HG03575 (cell line): ENCODE results near the gene PRKCE.
"Not testable (repeated sequence)": the region's sequence is repeated elsewhere in the genome, so short reads cannot be mapped to it uniquely, and the experiment has no call there.

ENCODE experiments used
- ATAC-seq: cut with Tn5 transposase; IDR thresholded peaks from one replicate; pipeline ENCODE4 v1.9.1; 2021; ENCODE audit not compliant: unreplicated experiment, insufficient number of reproducible peaks, low FRiP score; ENCODE audit errors: extremely low read depth

PRKCE gene

DNA sequence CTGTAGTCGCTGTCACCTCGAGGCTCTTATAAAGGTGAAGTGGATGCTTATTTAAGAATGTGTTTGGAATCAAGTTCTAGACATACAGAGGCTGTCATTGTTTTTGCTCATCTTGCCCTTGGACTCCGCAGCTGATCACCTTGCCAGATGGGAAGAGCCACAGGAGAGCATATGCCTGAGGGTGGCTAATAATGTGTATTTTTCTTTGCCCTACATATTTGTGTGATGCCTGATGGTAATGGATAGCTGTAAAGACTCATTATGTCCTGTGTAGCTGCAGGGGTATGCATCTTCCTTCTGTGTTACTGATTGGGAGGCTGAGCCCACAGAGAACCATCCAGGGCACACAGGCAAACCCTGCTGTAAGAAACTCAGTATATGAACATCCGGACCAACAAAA lies 61.7 kb downstream of the PRKCE start:
- ATAC-seq = no peak

DNA sequence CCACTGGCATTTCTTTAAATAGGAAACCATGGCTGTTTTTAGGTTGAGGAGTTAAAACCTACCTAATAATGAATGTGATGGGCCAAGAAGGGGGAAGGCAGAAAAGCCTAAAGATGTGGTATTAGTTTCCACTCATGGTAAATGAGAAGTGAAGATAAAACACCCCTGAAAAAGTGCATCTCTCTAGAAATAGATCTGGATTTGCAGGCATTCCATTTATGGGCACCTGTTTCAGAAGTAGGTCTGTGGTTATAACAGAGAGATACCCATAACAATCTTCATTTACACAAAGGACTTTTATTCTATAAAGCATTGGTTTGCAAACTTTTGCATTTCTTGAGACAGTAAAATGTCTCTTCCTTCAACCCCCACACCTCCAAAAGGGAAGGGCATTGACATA lies 62.1 kb downstream of the PRKCE start:
- no peak for ATAC-seq

DNA sequence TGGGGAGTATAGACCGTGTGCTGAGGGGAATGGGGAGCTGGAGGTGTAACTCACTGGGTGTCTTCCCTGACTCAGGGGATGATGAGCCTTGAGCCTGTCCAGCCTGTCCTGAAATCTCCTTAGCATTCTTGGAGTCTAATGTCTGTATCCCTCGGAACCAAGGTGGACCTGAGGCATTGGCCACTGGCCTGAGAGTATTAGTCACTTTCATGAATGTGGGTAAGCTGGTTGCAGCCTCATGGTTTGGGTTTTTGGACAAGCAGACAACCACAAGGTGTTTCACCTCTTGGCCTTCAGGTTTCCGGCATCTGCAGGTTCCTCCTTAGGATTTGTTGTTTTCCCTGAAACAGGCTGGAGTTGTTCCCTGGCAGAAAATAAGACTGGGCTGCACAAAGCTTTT lies 63.2 kb downstream of the PRKCE start:
- ATAC-seq = no peak

DNA sequence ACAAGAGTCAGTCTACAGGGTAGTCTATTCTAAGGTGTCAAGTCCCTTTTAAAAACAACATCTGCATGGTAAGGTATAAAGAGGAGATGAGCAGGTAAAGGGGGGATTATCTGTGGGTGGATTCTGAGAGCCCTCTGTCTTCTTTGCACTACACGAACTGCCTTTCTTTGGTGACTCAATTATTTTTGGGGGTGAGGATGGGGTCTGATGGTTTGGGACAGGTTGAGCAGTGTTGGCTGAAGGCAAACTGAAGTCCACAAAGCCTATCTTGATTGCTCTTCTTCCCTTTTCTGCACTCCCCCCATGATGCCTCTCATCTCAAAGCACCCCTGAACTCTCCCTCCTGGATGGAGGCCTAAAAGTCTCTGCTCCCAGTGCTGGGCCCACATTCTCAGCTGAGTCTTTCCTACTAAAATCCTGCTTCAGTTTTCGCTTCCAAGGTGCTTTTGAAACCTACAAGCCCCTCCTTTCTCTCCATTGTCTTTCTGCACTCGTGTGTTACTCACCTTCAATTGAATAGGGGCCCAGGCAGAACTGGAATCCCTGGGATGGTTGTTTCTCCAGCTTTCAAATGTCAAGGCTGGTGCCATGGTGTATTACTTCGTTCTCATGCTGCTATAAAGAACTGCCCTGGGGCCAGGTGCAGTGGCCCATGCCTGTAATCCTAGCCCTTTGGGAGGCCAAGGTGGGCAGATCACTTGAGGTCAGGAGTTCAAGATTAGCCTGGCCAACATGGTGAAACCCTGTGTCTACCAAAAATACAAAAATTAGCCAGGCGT lies 64.3 kb downstream of the PRKCE start:
- ATAC-seq = no peak

DNA sequence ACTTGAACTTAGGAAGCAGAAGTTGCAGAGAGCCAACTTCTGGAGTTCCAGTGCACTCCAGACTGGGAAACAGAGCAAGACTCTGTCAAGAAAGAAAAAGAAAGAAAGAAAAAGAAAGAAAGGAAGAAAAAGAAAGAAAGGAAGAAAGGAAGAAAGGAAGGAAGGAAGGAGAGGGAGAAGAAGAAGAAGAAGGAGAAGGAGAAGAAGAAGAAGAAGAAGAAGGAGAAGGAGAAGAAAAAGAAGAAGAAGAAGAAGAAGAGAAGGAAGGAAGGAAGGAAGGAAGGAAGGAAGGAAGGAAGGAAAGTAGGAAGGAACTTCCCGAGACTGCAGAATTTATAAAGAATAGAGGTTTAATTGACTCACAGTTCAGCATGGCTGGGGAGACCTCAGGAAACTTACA lies 65.0 kb downstream of the PRKCE start:
- not testable (repeated sequence) for ATAC-seq

DNA sequence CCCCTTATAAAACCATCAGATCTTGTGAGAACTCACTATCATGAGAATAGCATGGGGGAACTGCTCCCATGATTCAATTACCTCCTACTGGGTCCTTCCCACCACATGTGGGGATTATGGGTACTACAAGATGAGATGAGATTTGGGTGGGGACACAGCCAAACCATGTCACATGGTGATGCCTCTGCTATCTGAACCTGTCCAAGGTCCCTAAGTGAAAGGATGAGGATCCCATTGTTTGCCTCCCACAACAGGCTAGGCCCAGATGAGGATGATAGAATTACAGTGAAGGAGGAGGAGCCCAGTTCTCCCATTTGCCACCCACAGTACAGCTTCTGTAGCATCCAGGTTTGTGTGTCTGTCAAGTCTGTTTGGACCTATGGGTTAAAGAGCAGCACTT lies 65.4 kb downstream of the PRKCE start:
- ATAC-seq = no peak

DNA sequence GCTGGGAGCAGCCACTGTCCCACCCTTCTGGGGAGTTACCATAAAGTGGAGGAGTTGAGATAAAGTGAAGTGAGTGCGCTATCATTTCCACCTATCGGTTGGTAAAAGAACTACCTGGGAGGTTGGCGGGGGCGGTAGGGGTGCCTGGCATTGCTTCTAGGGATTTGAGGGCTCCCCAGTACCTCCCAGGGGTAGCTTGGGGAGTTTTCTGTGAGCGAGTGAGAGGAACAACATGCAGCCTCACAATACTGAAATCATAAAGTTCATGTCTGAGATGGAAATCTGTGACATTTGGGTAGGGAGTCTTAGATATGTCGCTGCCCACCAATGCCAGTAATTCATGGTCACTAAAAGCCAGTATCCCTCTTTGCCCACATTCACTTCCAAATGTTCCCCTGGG lies 68.7 kb downstream of the PRKCE start:
- no peak for ATAC-seq

DNA sequence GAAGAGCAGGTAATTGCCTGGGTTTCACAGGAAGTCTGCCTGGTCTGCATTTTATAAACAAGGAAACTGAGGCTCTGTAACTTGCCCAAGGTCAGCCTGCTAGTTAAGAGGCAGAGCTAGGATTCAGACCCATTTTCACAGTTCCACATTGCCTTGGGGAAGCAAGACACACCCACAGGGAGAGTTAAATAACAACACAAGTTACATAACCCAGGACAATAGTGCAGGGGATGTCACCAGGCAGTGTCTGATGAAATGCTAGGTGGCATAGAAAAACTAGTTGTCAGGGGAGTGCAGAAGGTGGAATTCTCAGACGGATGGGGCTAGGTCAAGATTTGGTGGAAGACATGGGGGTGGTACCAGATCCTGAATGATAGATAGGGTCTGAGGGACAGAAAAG lies 69.7 kb downstream of the PRKCE start:
- ATAC-seq = no peak

DNA sequence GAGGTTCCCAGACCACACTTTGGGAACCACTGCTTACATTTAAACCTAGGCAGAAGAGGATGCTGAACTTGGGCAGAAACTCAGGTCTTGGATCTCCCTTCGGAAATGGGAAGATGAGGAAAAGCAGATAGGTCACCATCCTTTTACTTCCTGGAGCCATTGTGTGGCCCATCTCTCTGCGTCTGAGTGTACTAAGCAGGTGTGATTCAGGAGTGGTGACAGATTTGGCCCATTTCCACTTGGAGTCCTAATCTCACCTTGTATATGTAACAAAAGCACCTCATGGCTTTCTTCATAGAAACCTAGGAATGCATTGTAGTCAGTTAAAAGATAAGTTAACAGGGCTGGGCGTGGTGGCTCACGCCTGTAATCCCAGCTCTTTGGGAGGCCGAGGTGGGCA lies 71.0 kb downstream of the PRKCE start:
- ATAC-seq = no peak

DNA sequence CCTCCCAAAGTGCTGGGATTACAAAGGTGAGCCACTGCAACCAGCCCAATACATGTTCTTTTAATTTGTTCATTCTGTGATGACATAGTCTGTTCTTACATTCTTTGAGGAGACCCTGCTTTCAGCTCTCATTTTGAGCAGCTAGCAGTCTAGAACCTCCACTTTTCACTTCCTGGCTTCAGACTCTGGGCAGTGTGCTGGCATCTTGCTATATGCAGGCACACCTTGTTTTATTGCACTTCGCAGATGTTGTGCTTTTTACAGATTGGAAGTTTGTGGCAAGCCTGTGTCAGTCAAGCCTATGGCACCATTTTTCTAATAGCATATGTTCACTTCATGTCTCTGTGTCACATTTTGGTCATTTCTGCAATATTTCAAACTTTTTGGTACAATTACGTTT lies 72.4 kb downstream of the PRKCE start:
- ATAC-seq = no peak

DNA sequence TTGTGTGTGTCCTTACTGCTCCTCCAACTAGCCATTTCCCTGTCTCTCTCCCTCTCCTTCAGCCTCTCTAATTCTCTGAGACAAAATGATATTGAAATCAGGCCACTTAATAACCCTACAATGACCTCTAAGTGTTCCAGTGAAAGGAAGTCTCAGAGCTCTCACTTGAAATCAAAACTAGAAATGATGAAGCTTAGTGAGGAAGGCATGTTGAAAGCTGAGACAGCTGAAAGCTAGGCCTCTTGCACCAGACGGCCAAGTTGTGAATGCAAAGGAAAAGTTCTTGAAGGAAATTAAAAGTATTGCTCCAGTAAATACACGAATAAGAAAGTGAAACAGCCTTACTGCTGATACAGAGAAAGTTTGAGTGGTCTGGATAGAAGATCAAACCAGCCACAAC lies 72.9 kb downstream of the PRKCE start:
- no peak for ATAC-seq

DNA sequence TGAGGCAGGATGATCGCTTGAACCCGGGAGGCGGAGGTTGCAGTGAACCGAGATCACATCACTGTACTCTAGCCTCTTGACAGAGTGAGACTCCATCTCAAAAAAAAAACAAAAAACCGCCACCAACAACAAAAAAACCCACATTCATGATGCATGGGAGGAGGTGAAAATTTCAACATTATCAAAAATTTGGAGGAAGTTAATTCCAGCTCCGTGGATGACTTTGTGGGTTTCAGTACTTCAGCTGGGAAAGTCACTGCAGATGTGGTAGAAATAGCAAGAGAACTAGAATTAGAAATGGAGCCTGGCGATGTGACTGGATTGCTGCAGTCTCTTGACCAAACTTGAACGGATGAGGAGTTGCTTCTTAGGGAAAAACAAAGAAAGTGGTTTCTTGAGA lies 74.3 kb downstream of the PRKCE start:
- no peak for ATAC-seq

DNA sequence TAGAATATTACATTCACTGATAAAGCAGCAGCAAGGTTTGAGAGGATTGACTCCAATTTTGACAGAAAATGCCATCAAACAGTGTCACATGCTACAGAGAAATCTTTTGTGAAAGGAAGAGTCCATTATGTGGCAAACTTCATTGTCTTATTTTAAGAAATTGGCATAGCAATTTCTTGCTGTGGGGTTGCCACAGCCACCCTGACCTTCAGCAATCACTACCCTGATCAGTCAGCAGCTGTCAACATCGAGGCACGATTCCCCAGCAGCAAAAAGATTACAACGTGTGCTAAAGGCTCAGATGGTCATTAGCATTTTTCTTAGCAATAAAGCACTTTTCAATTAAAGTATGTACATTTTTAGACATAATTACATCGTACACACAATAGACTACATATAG lies 74.7 kb downstream of the PRKCE start:
- no peak for ATAC-seq

DNA sequence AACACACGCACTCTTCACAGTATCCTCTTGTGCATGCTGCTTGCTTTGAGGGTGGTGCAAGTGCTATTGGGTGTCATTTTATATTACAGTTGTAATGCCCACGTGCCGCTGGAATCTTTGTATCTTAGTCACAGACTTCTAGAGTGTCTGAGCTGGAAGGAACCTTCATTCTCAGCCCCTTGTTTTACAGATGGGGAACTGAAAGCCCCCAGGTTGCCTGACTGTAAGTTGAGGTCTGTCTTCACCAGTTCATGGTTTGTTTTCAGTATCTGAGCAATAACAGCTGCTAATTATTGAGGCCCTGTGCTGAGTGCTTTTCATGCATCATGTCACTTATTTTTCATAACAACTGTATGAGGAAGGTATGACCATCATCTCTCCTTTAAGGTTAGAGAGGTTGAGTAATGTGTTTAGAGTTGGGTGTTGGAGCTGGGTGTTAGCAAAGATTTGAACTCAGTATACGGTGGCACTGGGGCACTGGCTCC lies 77.0 kb downstream of the PRKCE start:
- peak; percentile 42 for ATAC-seq

DNA sequence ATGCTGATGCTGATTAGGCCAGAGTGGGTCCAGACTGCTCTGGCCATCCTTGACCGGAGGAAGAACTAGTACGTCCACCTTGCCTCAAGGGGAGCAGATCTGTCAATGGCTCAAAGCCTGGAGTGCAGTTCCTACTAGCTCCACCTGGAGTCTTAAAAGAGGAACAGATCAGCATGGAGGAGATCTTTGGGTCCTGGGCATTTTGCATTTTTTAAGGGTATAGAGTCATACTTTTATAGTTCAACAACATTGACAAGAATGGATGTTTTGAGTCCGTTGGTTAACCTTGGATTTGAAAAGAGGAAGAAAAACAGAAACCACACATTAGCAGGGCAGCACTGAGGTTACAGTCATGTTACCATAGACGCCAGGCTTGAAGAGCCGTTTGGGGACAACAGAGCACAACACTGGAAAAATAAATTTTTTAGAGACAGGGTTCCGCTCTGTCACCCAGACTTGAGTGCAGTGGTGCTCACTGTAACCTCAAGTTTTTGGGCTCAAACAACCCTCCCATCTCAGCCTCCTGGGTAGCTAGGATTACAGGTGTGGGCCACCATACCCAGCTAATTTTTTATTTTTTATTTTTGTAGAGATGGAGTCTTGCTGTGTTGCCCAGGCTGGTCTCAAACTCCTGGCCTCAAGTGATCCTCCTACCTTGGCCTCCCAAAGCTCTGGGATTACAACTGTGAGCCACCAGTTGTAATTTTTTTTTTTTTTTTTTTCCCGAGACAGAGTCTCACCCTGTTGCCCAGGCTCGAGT lies 78.5 kb downstream of the PRKCE start:
- ATAC-seq = peak; percentile 54

DNA sequence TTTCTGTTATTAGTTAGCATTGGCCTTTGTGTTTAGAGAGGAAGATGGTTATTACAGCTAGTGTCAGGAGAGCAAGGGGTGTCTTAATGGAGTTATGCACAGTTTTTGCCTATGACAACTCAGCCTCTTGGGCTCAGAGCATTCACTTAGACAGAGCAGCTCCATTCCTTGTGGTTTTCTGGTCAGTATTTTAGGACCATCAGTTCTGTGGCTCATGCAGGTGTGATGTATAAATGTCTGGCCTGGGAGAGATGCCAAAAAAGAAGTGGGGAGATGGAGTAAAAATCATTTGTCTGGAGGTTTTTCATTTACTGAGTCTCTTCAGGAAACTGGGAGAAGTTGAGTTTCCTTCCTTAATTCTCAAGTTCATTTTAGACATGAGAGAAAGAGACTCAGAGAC lies 79.7 kb downstream of the PRKCE start:
- no peak for ATAC-seq

DNA sequence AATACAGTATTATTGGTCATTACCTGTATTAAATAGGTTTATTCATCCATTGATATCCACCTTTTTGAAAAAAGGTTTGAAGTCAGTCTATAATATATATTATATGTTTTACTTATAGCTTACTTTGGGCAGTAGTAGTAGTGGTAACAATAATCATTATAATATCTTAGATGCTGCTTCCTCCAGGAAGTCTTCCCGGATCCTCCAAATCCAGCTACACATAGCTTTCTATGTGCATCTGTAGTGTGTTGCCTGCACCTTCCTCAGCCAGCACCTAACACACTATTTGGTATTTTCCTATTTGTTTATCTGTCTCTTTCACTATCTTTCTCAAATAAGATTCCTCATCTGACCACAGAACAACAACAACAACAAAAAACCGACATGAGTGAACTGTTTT lies 81.0 kb downstream of the PRKCE start:
- no peak for ATAC-seq

DNA sequence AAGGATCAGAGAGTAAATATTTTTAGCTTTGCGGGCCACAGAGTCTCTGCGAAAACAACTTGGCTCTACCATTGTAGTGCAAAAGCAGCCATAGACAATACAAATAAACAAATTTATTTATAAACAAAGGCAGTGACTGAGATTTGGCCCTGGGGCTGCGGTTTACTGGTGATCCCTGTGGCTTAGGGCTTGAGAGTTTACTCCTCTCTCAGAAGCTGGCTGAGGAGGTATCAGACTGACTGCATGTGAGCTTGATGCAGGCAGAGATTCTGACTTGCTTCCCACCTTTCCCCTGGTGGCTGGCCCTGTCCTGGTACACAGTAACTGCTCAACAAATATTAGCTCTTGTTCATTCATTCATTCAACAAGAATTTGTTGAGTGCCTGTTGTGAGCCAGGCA lies 81.5 kb downstream of the PRKCE start:
- ATAC-seq = no peak

DNA sequence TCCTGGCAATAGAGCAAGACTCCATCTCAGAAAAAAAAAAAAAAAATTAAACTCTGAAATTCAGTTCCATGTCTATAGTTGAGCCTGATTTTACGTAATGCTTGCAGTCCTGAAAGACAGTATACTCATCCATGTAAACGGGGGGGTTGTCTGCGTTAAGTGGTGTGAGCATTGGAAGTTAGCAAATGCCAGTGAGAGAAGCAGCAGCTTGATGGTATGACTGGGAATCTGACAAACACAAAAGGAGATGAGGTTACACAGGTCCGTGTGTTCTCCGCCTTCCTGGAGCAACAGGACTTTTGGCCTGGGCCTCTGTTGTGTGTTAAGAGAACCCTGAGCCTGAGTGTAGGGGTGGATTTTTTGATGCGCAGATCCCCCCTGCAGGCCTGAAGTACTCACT lies 82.9 kb downstream of the PRKCE start:
- no peak for ATAC-seq

DNA sequence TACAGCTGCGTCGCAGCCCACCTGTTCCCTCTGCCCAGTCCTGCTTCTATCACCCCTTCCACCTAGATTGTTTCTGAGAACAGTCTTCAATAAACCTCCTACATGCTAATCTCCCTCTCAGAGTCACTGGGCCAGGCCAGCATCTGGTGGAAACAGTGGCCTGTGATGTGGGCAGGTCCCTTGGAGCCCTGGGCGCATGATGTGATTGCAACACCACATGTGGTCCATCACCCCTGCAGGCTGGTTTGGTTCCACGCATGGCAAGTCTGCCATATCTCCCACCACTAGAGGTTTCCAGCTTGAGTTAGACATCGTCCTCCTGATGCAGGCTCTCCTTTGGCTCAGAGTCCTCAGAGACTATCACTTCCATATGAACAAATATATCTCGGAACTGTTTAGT lies 83.5 kb downstream of the PRKCE start:
- ATAC-seq = no peak
